GM18909 (cell line): ENCODE measurements around the gene RHNO1.
"Not testable (repeated sequence)": the region's sequence is repeated elsewhere in the genome, so short reads cannot be mapped to it uniquely, and the experiment has no call there.

Experiments
- ATAC-seq: cut with Tn5 transposase; IDR thresholded peaks from one replicate; pipeline ENCODE4 v1.9.1; 2021; ENCODE audit warnings: mild to moderate bottlenecking; ENCODE audit not compliant: unreplicated experiment, poor library complexity

Gene RHNO1

DNA sequence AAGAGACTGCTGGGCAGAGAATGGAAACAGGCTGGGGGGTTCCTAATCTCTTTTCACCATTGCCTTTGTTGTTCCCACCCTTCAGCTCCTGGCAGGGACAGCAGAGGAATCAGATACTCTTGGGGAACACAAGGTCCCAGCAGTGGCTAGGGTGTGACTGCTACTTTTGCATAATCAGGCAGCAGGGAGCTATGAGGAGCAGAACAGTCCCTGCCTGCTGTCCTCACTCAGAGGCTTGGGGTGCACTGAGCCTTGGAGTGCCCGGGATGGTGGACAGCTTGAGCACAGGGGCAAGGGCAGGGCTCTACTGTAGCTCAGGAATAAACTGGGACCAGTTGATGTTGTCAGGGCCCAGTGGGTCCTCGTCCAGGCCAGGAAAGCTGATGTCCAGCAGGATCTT is 18.7 kb upstream of the RHNO1 start:
- ATAC-seq, result no peak

DNA sequence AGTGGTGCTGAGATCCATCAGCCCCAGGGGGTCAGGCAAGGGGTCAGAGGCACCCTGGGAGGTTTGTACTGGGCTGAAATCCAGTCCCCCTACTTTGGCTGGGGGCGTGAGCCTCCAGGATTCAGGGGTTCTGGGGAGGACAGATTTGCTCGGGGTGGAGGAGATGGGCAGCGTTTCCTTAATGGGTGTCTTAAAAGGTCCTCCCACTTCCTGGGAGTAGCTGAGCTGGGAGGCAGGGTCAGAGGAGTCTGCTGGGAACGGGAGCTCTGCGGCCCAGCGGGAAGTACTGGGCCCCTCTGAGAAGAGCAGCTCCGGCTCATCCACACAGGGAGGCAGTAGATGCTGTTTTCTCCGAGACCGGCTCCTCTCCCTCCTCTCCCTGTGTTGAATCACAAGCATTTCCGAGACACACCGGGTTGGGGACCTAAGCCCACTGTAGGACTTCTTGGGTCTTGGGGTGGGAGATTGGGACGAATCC is 18.0 kb upstream of the RHNO1 start:
- no peak for ATAC-seq

DNA sequence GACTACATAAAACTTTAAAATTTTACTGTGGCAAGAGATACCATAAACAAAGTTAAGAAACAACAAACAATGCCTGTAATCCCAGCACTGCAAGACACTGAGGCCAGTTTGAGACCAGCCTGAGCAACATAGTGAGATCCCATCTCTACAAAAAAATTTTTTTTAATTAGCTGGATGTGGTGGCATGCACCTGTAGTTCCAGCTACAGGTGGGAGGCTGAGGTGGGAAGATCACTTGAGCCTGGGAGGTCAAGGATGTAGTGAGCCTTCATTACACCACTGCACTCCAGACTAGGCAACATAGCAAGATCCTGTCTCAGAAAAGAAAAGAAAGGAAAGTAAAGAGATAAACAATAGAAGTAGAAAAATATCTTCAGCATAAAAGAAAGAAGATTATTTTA is 16.9 kb upstream of the RHNO1 start:
- ATAC-seq, result no peak

DNA sequence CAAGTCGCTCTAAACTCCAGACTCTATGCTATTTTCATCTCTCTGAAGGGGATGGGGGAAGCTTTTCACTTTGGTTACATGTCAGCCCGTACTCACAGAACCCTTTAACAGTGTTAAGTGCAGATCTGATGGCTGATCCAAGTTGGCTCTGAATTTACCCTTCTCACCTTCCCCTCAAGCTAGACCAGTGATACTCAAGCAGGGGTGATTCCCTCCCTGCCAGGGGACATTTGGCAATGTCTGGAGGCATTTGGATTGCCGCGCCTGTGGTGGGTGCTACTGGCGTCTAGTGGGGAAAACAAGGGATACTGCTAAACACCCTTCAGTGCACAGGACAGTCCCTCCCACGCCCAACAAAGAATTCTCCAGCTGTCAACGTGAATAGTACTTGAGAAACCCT is 14.1 kb upstream of the RHNO1 start:
- ATAC-seq, result no peak

DNA sequence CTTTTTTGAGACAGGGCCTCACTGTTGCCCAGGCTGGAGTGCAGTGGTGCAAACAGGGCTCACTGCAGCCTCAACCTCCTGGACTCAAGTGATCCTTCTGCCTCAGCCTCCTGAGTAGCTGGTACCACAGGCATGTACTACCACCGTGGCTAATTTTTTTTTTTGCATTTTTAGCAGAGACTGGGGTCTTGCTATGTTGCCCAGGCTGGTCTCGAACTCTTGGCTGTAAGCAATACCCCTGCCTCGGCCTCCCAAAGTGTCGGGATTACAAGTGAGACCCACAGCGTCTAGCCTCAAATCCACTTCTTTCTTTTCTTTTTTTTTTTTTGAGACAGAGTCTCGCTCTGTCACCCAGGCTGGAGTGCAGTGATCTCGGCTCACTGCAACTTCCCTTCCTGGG is 13.6 kb upstream of the RHNO1 start:
- not testable (repeated sequence) for ATAC-seq

DNA sequence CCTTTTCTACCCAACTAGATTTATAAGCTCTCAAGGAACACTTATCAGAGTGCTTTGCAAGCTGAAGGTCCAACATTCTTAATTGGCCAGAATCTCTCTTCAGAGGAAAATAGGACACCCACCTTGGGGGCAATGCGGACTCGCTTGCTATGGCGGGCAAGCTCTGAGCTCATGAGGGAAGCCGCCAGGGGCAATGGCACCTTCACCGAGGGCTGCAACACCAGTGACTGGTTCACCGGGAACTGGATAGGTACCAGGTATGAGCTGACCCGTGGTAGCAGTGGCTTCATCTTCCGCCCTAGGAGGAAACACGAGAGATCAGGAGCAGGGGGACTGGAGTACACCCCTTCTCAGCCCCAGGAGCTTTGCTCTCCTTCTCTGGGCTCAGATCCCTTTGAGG is 12.8 kb upstream of the RHNO1 start:
- ATAC-seq, result no peak

DNA sequence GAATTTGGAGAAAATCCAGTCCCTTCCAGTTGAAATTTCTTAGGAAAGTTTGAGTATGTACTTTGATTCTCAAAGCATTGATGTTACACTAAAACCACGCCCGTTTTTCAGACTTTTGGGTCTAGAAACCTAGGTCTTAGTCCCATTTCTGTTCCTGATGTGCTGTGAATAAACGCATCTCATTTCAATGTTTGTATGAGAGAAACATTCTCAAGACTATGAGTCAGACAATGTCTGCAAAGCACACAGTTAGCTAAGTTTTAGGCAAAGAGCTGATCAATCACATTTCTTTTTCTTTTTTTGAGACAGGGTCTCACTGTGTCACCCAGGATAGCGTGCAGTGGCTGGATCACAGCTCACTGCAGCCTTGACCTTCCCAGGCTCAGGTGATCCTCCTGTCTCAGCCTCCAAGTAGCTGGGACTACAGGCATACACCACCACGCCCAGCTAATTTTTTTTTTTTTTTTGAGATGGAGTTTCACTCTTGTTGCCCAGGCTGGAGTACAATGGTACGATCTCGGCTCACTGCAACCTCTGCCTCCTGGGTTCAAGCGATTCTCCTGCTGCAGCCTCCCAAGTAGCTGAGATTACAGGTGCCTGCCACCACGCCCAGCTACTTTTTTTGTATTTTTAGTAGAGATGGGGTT is 7.9 kb upstream of the RHNO1 start:
- ATAC-seq, result not testable (repeated sequence)

DNA sequence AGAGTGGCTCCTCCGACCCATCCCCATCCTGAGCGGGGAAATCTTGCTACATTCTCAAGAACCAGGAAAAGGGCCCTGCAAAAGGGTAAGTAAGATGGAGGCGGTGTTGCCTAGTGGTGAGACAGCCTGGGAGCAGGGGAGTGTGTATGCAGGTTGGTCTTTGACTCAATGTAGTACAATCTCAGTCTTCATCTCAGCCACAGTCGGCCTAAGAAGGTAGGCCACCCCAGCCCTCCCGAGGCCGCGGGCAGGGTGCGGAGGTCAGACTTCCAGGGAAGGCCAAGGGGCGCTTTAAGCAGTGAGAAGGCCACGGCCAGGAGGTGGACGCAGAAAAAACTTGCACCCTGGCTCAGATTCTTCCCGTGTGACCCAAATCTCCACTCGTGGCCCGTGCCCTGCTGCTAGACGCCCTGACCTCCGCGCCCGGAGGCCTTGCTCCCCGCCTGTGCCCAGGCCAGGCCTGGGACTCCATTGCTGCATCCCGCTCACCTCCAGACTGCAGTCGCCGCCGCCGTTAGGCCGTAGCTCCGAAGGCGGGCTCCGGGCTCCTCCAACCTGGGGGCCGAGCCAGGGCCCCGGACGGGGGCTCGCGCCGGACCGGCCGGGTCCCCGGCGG is 484 bp upstream of the RHNO1 start:
- ATAC-seq, result peak; percentile 40

DNA sequence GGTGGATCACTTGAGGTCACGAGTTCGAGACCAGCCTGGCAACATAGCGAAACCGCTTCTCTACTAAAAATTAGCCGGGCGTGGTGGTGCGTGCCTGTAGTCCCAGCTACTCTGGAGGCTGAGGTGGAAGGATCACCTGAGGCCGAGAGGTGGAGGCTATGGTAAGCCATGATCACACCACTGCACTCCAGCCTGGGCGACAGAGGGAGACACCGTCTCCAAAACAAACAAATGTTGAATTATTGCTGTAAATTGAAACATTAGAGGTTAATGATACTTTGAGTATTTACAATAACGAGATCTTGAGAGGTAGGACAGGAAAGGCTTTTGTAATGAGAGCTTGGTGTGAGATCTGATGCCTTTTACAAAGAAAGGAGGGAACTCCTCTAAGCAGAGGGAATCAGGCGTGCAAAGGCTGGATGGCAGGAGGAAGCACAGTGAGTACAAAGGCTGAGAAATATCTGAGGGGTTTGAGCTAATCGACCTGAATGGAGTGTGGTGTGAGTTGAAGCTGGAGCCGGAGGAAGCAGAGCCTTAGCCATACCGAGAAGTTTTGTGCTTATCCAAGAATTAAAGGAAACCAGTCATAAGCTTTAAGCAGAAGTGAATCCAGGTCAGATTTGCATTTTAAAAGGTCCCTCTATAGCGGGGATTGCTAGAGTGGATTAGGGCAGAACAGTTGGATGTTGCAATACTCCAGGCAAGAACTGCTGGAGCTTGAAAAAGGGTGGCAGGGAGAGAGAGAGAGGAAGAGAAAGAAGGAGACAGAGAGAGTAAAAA is 1.1 kb downstream of the RHNO1 start:
- no peak for ATAC-seq

DNA sequence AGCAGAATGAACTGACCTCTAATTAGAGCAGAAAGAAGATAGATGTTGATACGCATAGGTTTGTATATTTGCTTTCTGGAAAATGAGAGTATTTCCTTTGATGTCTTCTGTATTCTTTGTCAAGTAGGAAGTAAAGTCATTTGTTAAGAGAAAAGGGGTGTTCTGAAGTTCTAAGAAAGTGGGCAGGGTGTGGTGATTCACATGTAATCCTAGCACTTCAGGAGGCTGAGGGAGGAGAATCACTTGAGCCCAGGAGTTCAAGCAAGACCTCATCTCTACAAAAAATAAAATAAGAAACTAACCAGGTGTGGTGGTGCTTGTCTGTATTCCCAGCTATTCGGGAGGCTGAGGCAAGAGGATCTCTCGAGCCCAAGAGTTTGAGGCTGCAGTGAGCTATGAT is 2.8 kb downstream of the RHNO1 start:
- ATAC-seq, result no peak

DNA sequence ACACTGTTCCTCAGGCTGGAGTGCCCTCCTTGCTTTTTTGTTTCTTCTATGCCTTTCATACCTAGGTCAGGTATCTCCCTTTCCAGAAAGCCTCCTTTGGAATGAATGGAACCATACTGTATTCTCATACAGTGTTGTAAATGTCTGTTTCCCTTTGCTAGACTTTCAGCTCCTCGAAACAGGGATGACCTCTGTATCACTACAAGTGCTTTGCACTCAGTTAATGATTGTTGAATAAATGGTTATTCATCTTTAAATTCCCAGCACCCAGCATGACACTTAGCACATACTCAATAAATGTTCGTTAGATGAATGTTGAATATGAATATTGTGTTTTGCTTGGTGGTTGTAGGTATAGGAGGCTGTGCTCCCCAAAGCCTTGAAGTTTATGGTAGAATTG is 7.8 kb downstream of the RHNO1 start:
- no peak for ATAC-seq

DNA sequence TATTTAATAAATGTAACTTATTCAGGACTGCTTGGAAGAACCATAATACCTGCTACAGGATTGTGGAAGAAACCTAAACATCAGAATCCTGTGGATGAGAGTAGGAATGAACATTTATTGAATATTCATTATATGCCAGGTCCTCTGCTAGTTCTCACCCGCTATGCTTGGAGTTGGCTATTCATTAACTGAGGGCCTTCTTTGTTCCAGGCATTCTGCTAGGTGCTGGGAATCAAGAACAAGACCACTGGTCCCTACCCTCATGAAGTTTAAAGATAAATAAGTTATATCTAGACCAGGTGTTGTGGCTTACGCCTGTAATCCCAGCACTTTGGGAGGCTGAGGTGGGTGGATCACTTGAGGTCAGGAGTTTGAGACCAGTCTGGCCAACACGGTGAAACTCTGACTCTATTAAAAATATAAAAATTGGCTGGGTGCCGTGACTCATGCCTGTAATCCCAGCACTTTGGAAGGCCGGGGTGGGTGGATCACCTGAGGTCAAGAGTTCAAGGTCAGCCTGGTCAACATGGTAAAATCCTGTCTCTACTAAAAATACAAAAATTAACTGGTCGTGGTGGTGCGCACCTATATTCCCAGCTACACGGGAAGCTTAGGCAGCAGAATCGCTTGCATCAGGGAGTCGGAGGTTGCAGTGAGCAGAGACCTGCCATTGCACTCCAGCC is 9.9 kb downstream of the RHNO1 start:
- no peak for ATAC-seq

DNA sequence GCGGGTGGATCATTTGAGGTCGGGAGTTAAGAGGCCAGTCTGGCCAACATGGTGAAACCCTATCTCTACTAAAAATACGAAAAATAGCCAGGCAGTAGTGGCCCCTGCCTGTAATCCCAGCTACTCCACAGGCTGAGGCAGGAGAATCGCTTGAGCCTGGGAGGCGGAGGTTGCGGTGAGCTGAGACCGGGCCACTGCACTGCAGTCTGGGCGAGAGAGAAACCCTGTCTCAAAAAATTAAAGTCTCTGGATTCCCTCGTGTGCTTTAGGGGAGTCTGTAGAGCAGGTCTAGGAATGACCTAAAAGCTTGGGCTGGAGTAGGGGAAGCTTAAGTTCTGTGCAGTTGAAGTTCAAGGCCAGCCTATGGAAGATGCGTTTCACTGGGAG is 13.0 kb downstream of the RHNO1 start:
- no peak for ATAC-seq

DNA sequence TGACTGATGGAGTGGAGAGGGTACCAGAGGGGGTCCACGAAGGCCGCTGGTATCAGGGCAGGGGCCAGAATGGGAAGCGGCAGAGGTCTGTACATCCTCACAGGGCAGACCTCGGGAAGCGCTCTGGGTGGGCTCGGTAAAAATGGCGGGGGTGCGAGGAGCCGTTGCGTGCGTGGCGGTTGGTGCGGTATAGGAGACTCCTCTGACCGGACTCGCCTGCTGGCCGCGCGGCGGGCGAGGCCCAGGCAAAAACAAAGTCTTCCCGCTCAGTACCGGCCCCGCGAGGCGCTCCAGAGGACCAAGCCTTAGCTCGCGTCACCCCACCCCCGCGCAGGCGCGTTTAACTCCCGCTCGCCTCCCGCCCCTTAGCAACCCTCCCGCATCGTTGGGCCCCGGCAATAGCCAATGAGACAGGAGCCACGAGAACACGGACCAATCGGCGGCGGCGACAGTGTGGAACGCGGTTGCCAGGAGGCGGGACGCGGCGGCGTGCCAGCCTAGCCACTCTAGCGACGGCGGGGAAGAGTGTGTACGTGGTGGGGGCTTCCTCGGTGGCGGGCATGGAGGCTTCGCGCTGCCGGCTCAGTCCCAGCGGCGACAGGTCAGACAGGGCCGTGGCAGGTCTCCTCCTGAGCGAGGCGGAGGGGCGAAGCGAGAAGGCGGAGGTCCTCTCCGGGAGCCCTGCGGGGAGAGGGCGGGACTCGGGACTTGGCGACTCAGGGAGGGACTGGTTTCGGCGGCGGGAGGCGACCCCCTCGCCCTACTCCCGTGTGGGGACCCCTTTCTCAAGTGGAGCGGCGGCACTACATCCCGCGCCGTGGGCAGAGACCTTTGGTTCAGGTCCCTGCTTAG is 13.6 kb downstream of the RHNO1 start, which contains the start of gene TULP3:
TULP3 (plus strand) TSS at position 504 of the 852 bp plus-strand sequence; CDS start at position 561, 57 bp downstream.
- peak; percentile 98 for ATAC-seq

DNA sequence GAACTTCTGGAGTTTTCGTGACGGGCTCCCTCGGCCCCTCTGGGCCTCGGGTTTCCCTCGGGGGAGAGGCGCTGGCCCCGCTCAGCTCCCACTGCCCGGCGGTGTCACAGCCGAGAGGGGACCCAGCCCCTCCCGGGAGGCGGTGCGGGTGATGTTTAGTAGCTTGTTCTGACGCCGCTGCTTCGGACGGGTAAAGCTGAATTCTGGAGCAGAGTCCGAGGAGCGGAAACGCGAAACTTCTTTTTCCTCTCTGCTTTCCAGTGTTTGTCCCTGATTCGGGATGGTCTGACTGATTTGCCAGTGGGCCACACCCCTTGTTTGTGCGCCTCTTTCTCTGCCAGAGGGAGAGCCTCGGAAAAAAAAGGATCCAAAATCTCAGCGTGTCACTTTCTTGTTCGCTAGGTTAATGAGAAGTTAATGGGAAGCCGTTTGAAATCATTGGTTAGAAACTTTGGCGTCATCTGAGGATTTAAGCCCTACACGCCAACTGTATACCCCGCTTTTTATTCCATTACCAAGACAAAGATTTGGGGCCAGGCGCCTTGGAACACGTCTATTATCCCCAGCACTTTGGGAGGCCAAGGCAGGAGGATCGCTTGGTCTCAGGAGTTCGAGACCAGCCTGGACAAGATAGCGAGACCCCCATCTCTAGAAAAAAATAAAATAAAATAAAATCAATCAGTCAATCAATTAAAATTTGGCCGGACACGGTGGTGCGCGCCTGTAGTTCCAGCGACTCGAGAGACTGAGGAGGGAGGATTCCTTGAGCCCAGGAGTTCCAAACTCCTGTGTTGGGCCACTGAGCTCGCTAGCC is 14.4 kb downstream of the RHNO1 start:
- ATAC-seq, result peak; percentile 18

DNA sequence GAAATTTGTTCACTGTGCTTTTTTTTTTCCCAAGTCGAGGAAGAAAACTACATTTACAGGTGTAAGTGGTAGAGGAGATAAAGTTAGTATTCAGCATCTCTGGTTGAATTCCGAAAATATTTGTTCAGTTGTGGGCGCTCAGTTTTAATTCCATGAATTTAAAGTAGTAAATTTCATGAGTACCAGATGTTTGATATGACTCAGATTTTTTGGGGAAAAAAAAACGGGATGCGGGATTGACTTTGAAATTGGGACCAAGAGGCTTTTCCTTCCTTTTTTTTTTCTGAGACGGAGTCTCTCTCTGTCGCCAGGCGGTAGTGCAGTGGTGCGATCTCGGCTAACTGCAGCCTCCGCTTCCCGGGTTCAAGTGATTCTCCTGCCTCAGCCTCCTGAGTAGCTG is 15.2 kb downstream of the RHNO1 start:
- ATAC-seq, result no peak

DNA sequence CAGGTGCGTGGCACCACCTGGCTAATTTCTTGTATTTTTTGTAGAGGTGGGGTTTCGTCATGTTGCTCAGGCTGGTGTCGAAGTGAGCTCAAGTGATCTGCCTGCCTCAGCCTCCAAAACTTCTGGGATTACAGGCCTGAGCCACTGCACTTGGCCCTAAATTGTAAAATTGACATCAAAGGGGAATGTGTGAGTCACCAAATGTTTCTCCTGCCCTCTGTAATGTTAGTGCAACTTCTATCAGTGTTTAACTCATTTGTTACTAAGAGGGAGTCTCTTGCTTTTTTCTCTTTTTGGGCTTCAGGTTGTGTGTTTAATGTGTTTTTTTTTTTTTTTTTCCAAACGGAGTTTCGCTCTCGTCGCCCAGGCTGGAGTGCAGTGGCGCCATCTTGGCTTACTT is 16.0 kb downstream of the RHNO1 start:
- no peak for ATAC-seq

DNA sequence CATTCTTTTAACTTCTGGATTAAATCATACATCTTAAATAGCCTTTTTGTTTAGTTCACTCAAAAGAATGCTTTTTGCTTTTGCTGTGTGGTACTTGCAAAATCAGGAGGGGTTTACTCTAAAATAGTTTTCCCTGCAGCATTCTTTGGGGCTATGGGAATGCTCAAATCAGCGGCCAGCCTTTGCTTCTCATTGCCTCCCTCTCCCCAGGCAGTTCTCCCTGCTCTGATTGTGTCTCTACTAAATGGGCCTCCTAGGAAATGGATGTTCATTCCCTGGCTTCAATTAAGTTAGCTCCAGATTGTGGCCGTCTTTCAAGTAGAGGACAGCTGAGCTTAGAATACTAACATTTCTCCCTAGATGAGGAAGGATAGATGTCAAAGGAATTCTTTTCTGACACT is 18.0 kb downstream of the RHNO1 start:
- no peak for ATAC-seq

DNA sequence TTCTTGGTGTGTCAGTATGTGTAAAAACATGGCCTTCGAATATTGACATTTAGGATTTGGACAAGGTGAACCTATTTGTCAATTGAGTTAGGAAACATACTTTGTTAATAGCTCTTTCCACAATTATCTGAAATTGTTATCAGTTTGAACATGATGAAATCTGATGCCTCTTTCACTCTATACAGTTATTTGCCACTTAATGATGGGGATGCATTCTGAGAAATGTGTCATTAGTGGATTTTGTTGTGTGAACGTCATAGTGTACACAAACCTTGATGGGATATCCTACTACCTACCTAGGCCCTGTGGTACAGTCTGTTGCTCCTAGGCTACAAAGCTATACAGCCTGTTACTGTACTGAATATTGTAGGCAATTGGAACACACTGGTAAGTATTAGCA is 18.5 kb downstream of the RHNO1 start:
- no peak for ATAC-seq
